Esophagus (tissue), 2 donors: ENCODE data around the gene ELN. TPM values are rescaled to one million over a fixed set of nuclear protein-coding genes. Genes with fewer than 3 reads are reported as not detected.

ENCODE experiments used
- H3K27ac ChIP-seq, 2 donors: one replicate each; pipeline ENCODE4 v1.5.1; 2013; ENCODE audit warnings: low read depth in 2 of 2, mild to moderate bottlenecking in 2 of 2, inconsistent platforms in 1 of 2, low read length in 1 of 2, moderate library complexity in 1 of 2
- H3K27me3 ChIP-seq, 2 donors: one replicate each; pipeline ENCODE4 v1.6.1; 2013; ENCODE audit warnings: low read length in 2 of 2, control low read depth in 1 of 2, mild to moderate bottlenecking in 1 of 2; ENCODE audit not compliant: insufficient read depth in 2 of 2, control insufficient read depth in 1 of 2
- H3K36me3 ChIP-seq, 2 donors: one replicate each; pipeline ENCODE4 v1.6.1; 2013; ENCODE audit warnings: low read length in 1 of 2; ENCODE audit not compliant: control insufficient read depth in 2 of 2, insufficient read depth in 2 of 2
- H3K4me1 ChIP-seq, 2 donors: one replicate each; pipeline ENCODE4 v1.6.1; 2013; ENCODE audit warnings: low read length in 1 of 2; ENCODE audit not compliant: control insufficient read depth in 2 of 2, insufficient read depth in 2 of 2
- H3K4me3 ChIP-seq, 2 donors: one replicate each; pipeline ENCODE4 v1.5.1; 2013; ENCODE audit warnings: low read length in 2 of 2, mild to moderate bottlenecking in 2 of 2, low read depth in 1 of 2, moderate library complexity in 1 of 2
- H3K9me3 ChIP-seq, 2 donors: one replicate each; pipeline ENCODE4 v1.6.1; 2013; ENCODE audit warnings: mild to moderate bottlenecking in 2 of 2, low read depth in 1 of 2, low read length in 1 of 2, moderate library complexity in 1 of 2; ENCODE audit not compliant: control insufficient read depth in 2 of 2, insufficient read depth in 1 of 2
- WGBS, 2 donors: extraction: QIAGEN DNeasy Blood & Tissue Kit; methylation state at CpG; one replicate each; pipeline ENCODE4 v1.1.7; 2013; 5-methylcytosine and 5-hydroxymethylcytosine counted together
- polyA plus RNA-seq, 2 donors: library from polyadenylated mRNA; stranded (reverse); fragments of 200-250 nt; gene quantifications; one replicate each; pipeline ENCODE4 v1.2.3, GENCODE V29; 2013
- donor health status: healthy with polysubstance abuse.
- donor health status: Bipolar disorder and iron deficiency.

The ELN gene
- polyA plus RNA-seq, 2 donors: 12.6 to 25.7 TPM

DNA sequence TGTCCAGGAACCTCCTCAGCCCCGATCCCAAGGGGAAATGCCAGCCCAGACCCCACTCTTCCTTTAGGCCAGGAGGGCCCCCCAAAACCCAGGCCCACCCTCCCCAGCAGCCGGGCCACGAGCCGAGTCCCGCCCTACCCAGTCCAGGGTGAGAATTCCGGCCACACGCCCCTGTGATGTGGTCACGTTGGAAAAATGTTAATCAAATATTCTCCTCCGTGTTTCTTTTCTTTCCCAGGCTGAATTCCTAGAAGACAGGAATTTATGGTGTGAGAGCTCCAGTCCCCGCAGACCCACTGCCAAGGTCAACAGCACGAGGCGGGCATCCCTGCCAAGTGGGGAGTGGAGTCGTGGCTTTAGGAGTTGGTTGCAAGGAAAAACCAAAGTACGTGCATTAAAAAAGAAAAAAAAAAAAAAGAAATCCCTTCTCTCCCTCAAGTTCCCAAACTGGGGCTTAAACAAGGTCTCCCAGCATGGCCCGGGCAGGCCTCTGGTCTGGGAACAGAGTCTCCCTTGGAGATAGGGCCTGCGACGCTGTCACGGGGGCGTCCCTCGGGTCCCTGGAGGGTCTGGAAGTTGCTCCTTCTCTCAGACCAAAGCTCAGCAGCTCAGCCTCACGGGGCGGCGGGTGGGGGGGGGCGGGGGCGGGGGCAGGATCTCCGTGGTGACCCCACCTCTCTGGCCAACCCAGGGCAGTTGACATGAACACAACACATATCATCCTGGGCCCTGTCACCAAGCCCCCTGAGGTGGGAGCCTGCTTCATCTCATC, 28.1 kb upstream of the ELN start:
- no peak overlapping the region for H3K4me3 ChIP-seq
- no peaks in the 10 kb centered on the region for H3K27me3 ChIP-seq
- H3K27ac ChIP-seq: peak overlapping the region; percentile 59 to 65
- no peaks in the 10 kb centered on the region for H3K9me3 ChIP-seq
- H3K36me3 ChIP-seq: no peaks in the 10 kb centered on the region
- no peaks in the 10 kb centered on the region for H3K4me1 ChIP-seq
- WGBS, 2 donors: 47 to 51% methylated on average over 26 of the region's 26 CpGs

DNA sequence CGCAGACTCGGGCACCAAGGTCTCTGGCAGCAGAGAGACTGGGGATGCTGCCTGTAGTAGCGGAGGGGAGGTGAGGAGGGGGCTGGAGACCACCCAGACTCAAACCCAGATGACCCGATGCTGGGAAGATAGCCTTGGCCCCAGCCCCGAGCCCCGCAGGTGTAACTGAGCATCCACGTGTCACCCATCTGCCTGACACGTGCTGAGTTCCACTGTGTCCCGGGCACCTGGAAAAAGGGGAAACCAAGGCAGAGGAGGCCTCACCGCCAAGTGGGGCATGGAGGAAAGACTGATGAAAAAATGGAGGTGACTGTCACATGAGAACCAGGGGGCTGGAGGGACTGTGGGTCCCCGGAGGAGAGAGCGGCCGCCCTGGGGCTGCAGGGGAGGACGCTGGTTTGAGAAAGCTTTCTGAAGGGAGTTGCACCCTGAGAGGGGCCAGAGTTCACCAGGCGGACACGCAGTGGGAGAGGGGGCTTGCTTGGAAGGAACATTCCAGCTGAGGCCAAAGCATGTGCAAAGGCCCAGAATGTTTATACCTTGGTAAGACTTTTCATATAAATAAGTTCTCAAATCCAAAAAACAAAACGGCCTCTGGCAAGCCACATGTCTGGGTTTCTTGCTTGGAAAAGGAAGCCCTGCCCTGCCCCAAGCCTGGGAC, 27.4 kb upstream of the ELN start:
- Histone ChIP-seq H3K9me3 (no peaks in the 10 kb centered on the region), H3K36me3 (no peaks in the 10 kb centered on the region), H3K4me1 (no peaks in the 10 kb centered on the region), H3K4me3 (no peak overlapping the region), H3K27me3 (no peaks in the 10 kb centered on the region), H3K27ac (peak overlapping the region; percentile 3 to 65)
- 81 to 84% methylated on average over 17 of the region's 17 CpGs for WGBS, 2 donors

DNA sequence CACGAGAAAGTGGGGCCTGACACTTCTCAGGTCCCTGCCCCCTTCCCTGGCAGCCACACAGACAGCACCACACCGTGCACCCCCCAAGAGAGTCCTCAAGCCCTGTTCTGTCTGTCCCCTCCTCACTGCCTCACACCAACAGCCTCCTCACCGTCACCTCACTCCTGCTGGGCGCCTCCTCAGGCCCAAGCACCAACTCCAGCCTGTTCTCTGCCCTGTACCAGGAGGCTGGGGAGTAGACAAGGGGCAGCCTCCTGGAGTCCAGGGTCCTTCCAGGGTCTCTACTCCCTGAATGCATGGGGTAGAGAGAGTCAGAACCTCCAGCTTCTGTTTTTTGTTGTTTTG, 26.9 kb upstream of the ELN start:
- Histone ChIP-seq H3K9me3 (no peaks in the 10 kb centered on the region), H3K27ac (peak overlapping the region; percentile 3 to 18), H3K4me1 (no peaks in the 10 kb centered on the region), H3K4me3 (no peak overlapping the region), H3K36me3 (no peaks in the 10 kb centered on the region), H3K27me3 (no peaks in the 10 kb centered on the region)
- WGBS, 2 donors: 61 to 68% methylated on average over 4 of the region's 4 CpGs

DNA sequence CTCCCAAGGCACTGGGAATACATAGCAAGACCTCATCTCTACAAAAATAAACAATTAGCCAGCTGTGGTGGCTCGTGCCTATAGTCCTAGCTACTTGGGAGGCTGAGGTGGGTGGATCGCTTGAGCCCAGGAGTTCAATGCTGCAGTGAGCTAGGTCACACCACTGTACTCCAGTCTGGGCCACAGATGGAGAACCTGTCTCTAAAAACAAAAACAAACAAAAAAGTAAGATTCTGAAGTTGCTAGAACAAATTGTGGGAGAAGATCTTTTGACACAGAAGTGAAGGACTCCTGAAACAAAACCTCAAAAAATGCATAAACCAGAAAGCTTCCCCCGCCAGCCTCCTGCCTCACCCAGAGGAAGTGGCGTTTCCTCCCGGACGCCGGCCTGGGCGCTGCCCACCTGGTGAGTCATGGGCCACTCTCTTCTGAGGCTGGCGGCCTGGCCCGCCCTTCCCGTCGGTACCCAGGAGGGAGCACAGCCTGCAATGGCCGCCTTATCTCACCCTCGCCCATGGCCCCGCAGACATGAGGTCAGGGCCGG, 25.4 kb upstream of the ELN start:
- Histone ChIP-seq H3K4me1 (no peaks in the 10 kb centered on the region), H3K27ac (no peak overlapping the region), H3K36me3 (no peaks in the 10 kb centered on the region), H3K4me3 (no peak overlapping the region), H3K27me3 (no peaks in the 10 kb centered on the region), H3K9me3 (no peaks in the 10 kb centered on the region)
- 45 to 50% methylated on average over 16 of the region's 16 CpGs for WGBS, 2 donors

DNA sequence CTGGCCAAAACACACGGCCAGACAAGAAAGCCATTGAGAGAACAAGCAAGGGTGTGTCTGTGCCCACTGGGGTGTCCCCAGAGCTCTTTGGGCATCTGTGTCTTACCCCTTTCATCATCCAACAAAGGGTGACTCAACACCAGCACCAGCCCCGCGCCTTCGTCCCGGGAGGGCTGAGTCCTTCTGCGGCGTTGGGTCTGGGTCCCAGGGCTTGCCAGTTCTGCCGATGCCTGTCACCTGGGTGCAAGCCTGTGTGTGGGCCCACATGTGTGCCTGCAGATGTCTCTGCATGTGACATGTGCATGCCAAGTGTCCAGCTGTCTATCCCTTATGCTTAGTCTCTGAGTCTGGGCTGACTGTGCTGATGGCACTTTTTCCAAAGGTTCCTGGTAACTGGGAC, 24.4 kb upstream of the ELN start:
- Histone ChIP-seq H3K4me1 (no peaks in the 10 kb centered on the region), H3K9me3 (no peaks in the 10 kb centered on the region), H3K27ac (no peak overlapping the region), H3K4me3 (no peak overlapping the region), H3K27me3 (no peaks in the 10 kb centered on the region), H3K36me3 (no peaks in the 10 kb centered on the region)
- 86 to 88% methylated on average over 8 of the region's 8 CpGs for WGBS, 2 donors

DNA sequence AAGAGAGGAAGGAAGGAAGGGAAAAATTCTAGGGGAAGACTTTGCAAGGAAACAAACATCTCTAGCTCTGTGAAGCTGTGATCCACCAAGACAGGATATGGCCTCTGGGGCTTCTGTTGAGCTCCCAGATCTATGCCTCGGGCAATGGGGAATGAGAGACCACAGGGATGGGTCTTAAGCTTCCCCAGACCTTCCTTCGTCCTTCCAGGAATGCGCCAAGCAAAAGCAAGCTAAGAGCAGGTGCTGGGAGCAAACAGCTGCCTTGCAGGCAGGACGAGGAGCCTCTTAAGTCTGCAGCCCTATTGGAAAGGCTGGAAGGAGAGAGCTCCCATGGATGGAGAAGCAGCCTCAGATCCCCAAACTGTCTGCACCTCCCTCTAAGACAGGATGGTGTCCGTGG, 21.9 kb upstream of the ELN start:
- Histone ChIP-seq H3K4me3 (no peak overlapping the region), H3K27ac (no peak overlapping the region), H3K36me3 (no peaks in the 10 kb centered on the region), H3K4me1 (no peaks in the 10 kb centered on the region), H3K9me3 (no peaks in the 10 kb centered on the region), H3K27me3 (no peaks in the 10 kb centered on the region)
- 57 to 63% methylated on average over 5 of the region's 5 CpGs for WGBS, 2 donors

DNA sequence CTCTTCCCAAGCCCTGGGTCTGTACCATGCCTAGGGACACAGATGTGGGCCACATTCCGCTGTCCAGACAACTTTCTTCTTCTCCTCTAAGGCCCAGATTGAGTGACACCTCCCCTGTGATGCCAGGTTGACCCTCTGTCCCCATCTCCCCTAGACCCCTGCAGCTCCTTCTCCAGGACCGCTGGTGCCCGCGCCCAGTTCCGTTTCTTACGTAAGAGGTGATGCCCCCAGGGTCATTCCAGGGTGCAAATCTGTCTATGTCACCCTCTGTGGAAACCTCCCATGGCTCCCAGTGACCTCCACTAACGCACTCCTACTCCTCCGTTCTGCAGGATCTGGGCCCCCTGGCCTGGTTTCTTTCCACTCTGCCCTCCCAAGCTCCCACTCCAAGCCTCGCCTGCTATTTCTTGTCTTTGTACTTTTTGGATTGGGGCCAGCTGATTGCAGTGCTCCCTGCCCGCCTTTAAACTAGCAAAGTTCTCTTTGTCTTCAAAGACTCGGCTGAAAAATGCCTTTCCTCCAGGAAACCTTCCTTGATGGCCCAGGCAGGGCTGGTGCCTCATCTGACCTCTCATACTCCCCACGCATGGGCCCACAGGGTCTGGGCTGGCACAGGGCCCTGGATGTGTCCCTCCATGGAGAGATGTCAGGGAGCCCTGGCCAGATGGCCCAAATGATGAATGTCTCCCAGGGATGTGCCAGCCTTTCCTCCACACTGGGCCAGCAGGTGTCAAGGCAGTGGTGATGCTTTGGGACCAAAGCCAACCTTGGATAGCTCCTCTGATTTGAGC, 21.3 kb upstream of the ELN start:
- Histone ChIP-seq H3K4me1 (no peaks in the 10 kb centered on the region), H3K4me3 (no peak overlapping the region), H3K27me3 (no peaks in the 10 kb centered on the region), H3K9me3 (no peaks in the 10 kb centered on the region), H3K36me3 (no peaks in the 10 kb centered on the region), H3K27ac (no peak overlapping the region)
- WGBS, 2 donors: 38 to 44% methylated on average over 12 of the region's 12 CpGs

DNA sequence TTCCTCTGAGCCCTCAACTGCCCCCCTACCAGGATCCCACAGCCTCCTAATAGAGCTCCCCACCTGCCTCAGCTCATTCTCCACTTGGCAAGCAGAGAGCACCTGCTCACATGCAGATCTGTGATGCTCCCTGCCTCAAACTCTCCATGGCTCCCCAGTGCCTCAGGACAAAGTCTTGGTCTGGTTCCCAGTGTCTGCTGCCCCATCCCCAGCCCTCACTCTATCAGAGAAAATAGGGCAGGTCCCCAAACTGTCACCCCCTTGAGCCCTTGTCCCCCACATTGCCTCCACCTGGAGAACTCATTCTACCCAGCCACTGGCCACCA, 20.8 kb upstream of the ELN start:
- Histone ChIP-seq H3K36me3 (no peaks in the 10 kb centered on the region), H3K27ac (no peak overlapping the region), H3K4me3 (no peak overlapping the region), H3K27me3 (no peaks in the 10 kb centered on the region), H3K4me1 (no peaks in the 10 kb centered on the region), H3K9me3 (no peaks in the 10 kb centered on the region)

DNA sequence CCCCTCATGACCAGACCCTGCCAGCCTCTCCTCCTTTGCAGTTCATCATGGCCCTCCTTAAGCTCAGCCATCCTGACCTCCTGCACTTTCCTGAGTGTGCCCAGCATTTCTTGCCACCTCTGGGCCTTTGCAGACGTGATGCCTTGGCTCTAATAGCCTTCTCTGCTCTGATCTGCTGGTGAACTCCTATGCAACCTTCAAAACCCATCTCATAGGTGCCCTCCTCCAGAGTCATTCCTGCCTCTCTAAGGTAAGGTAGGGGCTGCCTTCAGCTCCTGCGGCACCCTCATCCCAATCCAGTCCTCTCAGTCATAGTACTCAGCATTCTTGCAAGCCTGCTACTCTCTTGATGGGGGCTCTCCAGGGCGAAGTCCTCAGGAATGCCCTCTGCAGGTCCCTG, 19.3 kb upstream of the ELN start:
- no peaks in the 10 kb centered on the region for H3K27me3 ChIP-seq
- no peak overlapping the region for H3K4me3 ChIP-seq
- WGBS, 2 donors: 90 to 92% methylated on average over 3 of the region's 3 CpGs
- H3K27ac ChIP-seq: no peak overlapping the region
- H3K36me3 ChIP-seq: no peaks in the 10 kb centered on the region
- H3K9me3 ChIP-seq: no peaks in the 10 kb centered on the region
- peaks cover 6% of the 10 kb centered on the region in 2 donors for H3K4me1 ChIP-seq
